Hepatic stellate cell (primary cell): ENCODE measurements around the gene GALK2.
"Not testable (repeated sequence)": the region's sequence is repeated elsewhere in the genome, so short reads cannot be mapped to it uniquely, and the experiment has no call there.

Experiments
- DNase-seq: peaks from one replicate; pipeline ENCODE4 v3.0.0; 2011; ENCODE audit warnings: low spot score

The GALK2 gene

GRCh38 chr15:49339656-49340055 is 169.6 kb downstream of the GALK2 start:
- no peak for DNase-seq

- DNase-seq, result no peak
Observed at GRCh38 chr15:49343546-49343945, 173.5 kb downstream of the GALK2 start.

GRCh38 chr15:49354439-49354838 is 184.4 kb downstream of the GALK2 start:
- DNase-seq, result not testable (repeated sequence)

- DNase-seq, result no peak
Observed at GRCh38 chr15:49361370-49361769, 191.3 kb downstream of the GALK2 start.

- no peak for DNase-seq
Observed at GRCh38 chr15:49366496-49366895, 196.4 kb downstream of the GALK2 start.

GRCh38 chr15:49370782-49371181 is 200.7 kb downstream of the GALK2 start:
- DNase-seq, result no peak

GRCh38 chr15:49372366-49372765 is 202.3 kb downstream of the GALK2 start:
- DNase-seq, result no peak

- DNase-seq, result no peak
Observed at GRCh38 chr15:49379996-49380395, 209.9 kb downstream of the GALK2 start.

GRCh38 chr15:49380912-49381311 is 210.9 kb downstream of the GALK2 start:
- DNase-seq, result no peak
